ENCODE data around the gene NCS1.
"Not testable (repeated sequence)": the region's sequence is repeated elsewhere in the genome, so short reads cannot be mapped to it uniquely, and the experiment has no call there.

Gene NCS1

GRCh38 chr9:130275156-130275555 is 103.0 kb downstream of the NCS1 start:
- H3K36me3 ChIP-seq (ENCODE audit: control insufficient read depth, insufficient read depth, low read length), result no peaks in the 10 kb centered on the region
- H3K79me2 ChIP-seq, result no peaks in the 10 kb centered on the region
- no peak overlapping the region for H3K4me3 ChIP-seq (ENCODE audit: low read depth, low read length)
- H3K4me2 ChIP-seq (ENCODE audit: low read length), result no peak overlapping the region
- no peaks in the 10 kb centered on the region for H3K27me3 ChIP-seq (ENCODE audit: control insufficient read depth, insufficient read depth, low read length)
- TF ChIP-seq, protein P1, sequence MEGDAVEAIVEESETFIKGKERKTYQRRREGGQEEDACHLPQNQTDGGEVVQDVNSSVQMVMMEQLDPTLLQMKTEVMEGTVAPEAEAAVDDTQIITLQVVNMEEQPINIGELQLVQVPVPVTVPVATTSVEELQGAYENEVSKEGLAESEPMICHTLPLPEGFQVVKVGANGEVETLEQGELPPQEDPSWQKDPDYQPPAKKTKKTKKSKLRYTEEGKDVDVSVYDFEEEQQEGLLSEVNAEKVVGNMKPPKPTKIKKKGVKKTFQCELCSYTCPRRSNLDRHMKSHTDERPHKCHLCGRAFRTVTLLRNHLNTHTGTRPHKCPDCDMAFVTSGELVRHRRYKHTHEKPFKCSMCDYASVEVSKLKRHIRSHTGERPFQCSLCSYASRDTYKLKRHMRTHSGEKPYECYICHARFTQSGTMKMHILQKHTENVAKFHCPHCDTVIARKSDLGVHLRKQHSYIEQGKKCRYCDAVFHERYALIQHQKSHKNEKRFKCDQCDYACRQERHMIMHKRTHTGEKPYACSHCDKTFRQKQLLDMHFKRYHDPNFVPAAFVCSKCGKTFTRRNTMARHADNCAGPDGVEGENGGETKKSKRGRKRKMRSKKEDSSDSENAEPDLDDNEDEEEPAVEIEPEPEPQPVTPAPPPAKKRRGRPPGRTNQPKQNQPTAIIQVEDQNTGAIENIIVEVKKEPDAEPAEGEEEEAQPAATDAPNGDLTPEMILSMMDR (IDR thresholded peaks at IDR 0.05), result no peak
- no peaks in the 10 kb centered on the region for H3K4me1 ChIP-seq
- H3K9me3 ChIP-seq (ENCODE audit: control insufficient read depth, low read length), result no peaks in the 10 kb centered on the region
- no peak overlapping the region for H3K9ac ChIP-seq
- no peak overlapping the region for H3K27ac ChIP-seq
- H2AFZ ChIP-seq, result no peak overlapping the region

GRCh38 chr9:130276121-130276520 is 103.9 kb downstream of the NCS1 start:
- no peak overlapping the region for H3K9ac ChIP-seq
- H3K27ac ChIP-seq, result no peak overlapping the region

GRCh38 chr9:130276955-130277354 is 104.8 kb downstream of the NCS1 start:
- no peaks in the 10 kb centered on the region for H3K27me3 ChIP-seq (ENCODE audit: control insufficient read depth, insufficient read depth, low read length)
- TF ChIP-seq, protein P1 (IDR thresholded peaks at IDR 0.05), result no peak
- H3K79me2 ChIP-seq, result no peaks in the 10 kb centered on the region
- no peak overlapping the region for H3K4me2 ChIP-seq (ENCODE audit: low read length)
- H2AFZ ChIP-seq, result no peak overlapping the region
- no peaks in the 10 kb centered on the region for H3K9me3 ChIP-seq (ENCODE audit: control insufficient read depth, low read length)
- H3K27ac ChIP-seq, result no peak overlapping the region
- no peaks in the 10 kb centered on the region for H3K36me3 ChIP-seq (ENCODE audit: control insufficient read depth, insufficient read depth, low read length)
- no peak overlapping the region for H3K4me3 ChIP-seq (ENCODE audit: low read depth, low read length)
- H3K4me1 ChIP-seq, result no peaks in the 10 kb centered on the region
- H3K9ac ChIP-seq, result no peak overlapping the region

More at GRCh38 chr9:130276121-130276520, 103.9 kb downstream of the NCS1 start:
- Histone ChIP-seq H3K4me2 (ENCODE audit: low read length) (no peak overlapping the region), H3K79me2 (no peaks in the 10 kb centered on the region), H3K9me3 (ENCODE audit: control insufficient read depth, low read length) (no peaks in the 10 kb centered on the region), H3K27me3 (ENCODE audit: control insufficient read depth, insufficient read depth, low read length) (no peaks in the 10 kb centered on the region), H3K36me3 (ENCODE audit: control insufficient read depth, insufficient read depth, low read length) (no peaks in the 10 kb centered on the region), H3K4me1 (no peaks in the 10 kb centered on the region), H3K4me3 (ENCODE audit: low read depth, low read length) (no peak overlapping the region), H2AFZ (no peak overlapping the region)
- TF ChIP-seq, protein P1 (IDR thresholded peaks at IDR 0.05), result no peak

GRCh38 chr9:130277525-130277924 is 105.3 kb downstream of the NCS1 start:
- not testable (repeated sequence) for H3K4me1 ChIP-seq; H3K9ac ChIP-seq; H3K36me3 ChIP-seq (ENCODE audit: control insufficient read depth, insufficient read depth, low read length); H3K4me2 ChIP-seq (ENCODE audit: low read length); H3K9me3 ChIP-seq (ENCODE audit: control insufficient read depth, low read length); H3K27me3 ChIP-seq (ENCODE audit: control insufficient read depth, insufficient read depth, low read length); H3K79me2 ChIP-seq; H2AFZ ChIP-seq; H3K4me3 ChIP-seq (ENCODE audit: low read depth, low read length); H3K27ac ChIP-seq

DNA sequence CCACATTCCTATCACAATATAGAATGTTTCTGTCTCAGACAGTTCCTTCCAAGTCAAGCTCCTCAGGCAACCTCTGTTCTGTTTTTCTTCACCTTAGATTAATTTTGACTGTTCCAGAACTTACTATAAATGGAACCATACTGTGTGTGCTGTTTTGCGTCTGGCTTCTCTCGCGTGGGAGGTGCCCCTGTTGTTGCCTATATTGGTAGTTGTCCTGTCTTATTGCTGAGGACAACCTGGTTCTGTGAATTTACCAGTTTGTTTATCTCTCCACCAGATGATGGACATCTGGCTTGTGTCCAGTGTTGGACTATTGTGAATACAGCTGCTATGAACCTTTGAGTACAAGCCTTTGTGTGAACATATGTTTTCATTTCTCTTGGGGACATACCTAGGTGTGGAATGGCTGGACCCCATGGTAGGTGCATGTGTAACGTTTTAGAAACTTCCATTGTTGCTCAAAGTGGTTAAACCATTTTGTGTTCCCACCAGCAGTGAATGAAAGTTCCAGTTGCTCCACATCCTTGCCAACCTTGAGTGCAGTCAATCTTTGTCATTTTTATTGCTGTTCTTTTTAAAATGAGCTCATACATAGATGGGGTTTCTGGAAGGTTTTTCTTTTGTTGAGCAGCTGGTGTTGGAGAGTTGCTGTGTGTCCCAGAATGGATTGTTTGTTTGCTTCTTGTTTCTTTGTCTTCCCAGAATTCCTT is 111.5 kb downstream of the NCS1 start:
- TF ChIP-seq, protein P1 (IDR thresholded peaks at IDR 0.05), result no peak
- no peaks in the 10 kb centered on the region for H3K36me3 ChIP-seq (ENCODE audit: control insufficient read depth, insufficient read depth, low read length)
- no peak overlapping the region for H3K4me2 ChIP-seq (ENCODE audit: low read length)
- H3K9ac ChIP-seq, result no peak overlapping the region
- no peaks in the 10 kb centered on the region for H3K9me3 ChIP-seq (ENCODE audit: control insufficient read depth, low read length)
- no peak overlapping the region for H2AFZ ChIP-seq
- peaks cover 4% of the 10 kb centered on the region for H3K27me3 ChIP-seq (ENCODE audit: control insufficient read depth, insufficient read depth, low read length)
- no peaks in the 10 kb centered on the region for H3K4me1 ChIP-seq
- H3K27ac ChIP-seq, result no peak overlapping the region
- H3K4me3 ChIP-seq (ENCODE audit: low read depth, low read length), result no peak overlapping the region
- H3K79me2 ChIP-seq, result no peaks in the 10 kb centered on the region

Data from parathyroid adenoma (tissue), 2 donors.